ENCODE data around the gene AFAP1.

The AFAP1 gene

DNA sequence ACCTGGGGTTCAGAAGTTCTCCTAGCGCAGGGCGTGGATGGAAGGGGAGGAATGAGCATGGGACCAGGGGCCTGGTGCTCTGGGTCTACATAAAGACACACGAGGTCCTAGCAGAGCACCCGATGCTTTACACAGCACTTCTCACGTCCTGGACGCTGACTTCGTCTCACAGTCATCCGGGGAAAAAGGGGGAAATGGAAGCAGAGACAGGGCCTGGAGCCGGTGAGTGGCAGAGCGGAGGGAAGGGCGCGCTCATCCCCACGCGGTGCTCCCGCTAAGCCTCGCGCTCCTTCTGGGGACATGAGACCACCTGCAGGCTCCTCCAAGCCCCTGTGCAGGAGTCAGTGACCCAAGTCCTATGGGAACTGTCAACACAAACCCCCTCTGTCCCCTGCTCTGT lies 157.7 kb downstream of the AFAP1 start:
- Histone ChIP-seq H3K9me3 (ENCODE audit: control insufficient read depth, low read length) (no peaks in the 10 kb centered on the region), H3K4me1 (ENCODE audit: control insufficient read depth, insufficient read depth, low read length) (no peaks in the 10 kb centered on the region), H3K4me3 (ENCODE audit: low read length) (no peak overlapping the region), H3K9ac (ENCODE audit: low read length) (no peak overlapping the region), H3K36me3 (ENCODE audit: control insufficient read depth, insufficient read depth, low read length) (peaks cover 7% of the 10 kb centered on the region), H3K27me3 (ENCODE audit: control insufficient read depth, insufficient read depth, low read length) (no peaks in the 10 kb centered on the region)

DNA sequence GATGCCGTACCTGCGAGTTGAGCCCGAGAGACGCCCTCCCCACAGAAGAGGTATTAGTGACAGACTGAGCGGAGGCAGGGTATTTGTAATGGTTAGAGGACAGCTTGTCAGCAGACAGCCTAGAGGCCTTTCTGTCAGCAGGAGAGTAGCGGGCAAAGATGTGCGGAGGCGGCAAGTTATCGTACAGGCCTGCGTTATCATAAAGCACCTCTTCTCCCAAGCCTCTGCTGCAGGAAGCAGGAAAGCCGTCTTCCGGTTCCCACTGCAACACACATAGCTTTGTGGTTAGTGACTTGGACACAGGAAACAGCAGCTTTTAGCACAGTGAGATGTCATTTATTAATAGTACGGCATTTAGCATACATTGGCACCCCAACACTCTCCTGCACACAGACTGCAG lies 158.3 kb downstream of the AFAP1 start:
- Histone ChIP-seq H3K9ac (ENCODE audit: low read length) (no peak overlapping the region), H3K4me3 (ENCODE audit: low read length) (no peak overlapping the region), H3K9me3 (ENCODE audit: control insufficient read depth, low read length) (no peaks in the 10 kb centered on the region), H3K27me3 (ENCODE audit: control insufficient read depth, insufficient read depth, low read length) (no peaks in the 10 kb centered on the region), H3K4me1 (ENCODE audit: control insufficient read depth, insufficient read depth, low read length) (no peaks in the 10 kb centered on the region), H3K36me3 (ENCODE audit: control insufficient read depth, insufficient read depth, low read length) (peaks cover 10% of the 10 kb centered on the region)

DNA sequence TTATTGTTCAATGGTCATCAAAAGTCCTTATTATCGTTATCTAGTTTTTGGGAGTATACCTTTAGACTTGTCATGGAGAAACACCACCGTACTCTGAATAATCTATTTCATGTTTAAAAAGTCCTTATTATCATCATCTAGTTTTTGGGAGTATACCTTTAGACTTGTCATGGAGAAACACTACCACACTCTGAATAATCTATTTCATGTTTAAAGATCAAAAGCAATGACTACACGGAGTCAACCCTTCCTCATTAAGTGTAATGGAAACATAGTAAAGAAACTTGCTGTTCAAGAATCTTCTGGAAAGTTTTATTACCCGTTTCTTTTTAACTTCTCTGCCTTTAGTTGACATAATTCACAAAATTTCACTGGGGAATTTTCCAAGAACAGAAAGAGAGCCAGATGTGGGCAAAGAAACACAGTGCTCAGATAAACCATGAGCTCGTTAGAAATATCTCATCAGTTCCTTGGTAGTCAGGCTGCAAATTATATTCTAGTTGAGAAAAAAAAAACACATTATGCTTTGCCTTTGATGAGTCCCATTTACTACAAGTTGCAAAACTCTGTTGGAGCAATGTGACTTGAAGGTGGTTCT lies 158.8 kb downstream of the AFAP1 start:
- no peak overlapping the region for H3K4me3 ChIP-seq (ENCODE audit: low read length)
- H3K27me3 ChIP-seq (ENCODE audit: control insufficient read depth, insufficient read depth, low read length) = no peaks in the 10 kb centered on the region
- no peaks in the 10 kb centered on the region for H3K4me1 ChIP-seq (ENCODE audit: control insufficient read depth, insufficient read depth, low read length)
- H3K9me3 ChIP-seq (ENCODE audit: control insufficient read depth, low read length) = no peaks in the 10 kb centered on the region
- H3K9ac ChIP-seq (ENCODE audit: low read length) = no peak overlapping the region
- peaks cover 10% of the 10 kb centered on the region for H3K36me3 ChIP-seq (ENCODE audit: control insufficient read depth, insufficient read depth, low read length)

DNA sequence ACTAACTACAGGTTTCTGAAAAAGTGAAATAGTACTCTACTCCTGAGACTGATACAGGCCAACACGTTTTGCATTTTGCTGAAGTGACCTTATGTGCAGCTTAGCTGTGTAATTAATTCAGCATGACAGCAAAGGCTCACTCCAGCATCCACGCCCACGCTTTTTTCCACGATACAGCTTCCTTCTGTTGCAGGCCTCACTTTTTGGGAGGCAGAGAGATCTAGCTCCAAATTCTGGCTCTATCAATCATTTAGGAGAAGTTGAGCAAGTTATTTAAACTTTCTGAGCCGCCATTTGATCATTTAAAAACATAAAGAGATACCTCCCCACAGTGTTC lies 160.3 kb downstream of the AFAP1 start:
- Histone ChIP-seq H3K27me3 (ENCODE audit: control insufficient read depth, insufficient read depth, low read length) (no peaks in the 10 kb centered on the region), H3K36me3 (ENCODE audit: control insufficient read depth, insufficient read depth, low read length) (peaks cover 4% of the 10 kb centered on the region), H3K9ac (ENCODE audit: low read length) (no peak overlapping the region), H3K4me1 (ENCODE audit: control insufficient read depth, insufficient read depth, low read length) (no peaks in the 10 kb centered on the region), H3K9me3 (ENCODE audit: control insufficient read depth, low read length) (no peaks in the 10 kb centered on the region), H3K4me3 (ENCODE audit: low read length) (no peak overlapping the region)

DNA sequence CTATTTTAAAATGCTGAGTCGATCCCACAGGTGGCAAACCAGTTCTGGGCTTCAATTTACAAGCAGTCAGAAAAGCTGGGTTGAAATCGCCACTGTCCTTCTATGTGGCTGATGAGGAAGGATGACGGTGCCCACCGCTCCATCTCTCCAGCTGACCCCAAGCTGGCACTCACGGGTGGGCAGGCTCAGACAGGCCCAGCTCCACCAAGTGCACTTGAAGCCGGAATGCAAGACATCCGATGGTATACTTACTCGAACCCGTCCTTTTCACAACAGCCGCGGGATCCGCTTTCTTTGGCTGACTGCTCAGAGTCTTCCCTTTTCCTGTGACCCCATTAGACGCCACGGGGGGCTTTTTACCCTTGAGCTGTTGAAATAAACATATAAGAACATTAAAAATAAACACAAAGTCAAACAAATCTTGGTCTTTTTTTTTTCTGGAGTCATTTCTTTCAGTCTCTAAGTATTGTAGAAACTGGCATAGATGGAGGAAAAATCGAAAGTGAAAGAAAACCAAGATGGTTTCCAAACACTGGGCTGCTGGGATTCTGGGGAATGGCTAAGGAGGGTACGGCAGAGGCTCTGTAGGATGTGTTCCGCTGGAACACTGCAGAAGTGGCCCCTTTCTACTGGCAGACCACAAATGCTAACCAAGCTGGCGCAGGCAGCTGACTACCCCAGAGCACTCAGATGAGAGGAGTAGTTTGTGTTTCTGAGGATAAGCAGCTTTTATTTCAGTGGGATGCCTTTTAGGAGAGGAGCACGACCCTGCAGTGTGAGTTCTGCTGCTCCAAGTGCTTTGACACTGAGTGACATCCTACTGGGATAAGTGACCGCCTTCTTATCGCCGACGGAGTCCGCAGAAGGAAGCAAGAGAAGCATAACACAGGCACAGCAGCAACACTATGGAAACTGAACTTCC lies 160.9 kb downstream of the AFAP1 start:
- Histone ChIP-seq H3K4me3 (ENCODE audit: low read length) (no peak overlapping the region), H3K4me1 (ENCODE audit: control insufficient read depth, insufficient read depth, low read length) (no peaks in the 10 kb centered on the region), H3K9ac (ENCODE audit: low read length) (no peak overlapping the region), H3K9me3 (ENCODE audit: control insufficient read depth, low read length) (no peaks in the 10 kb centered on the region), H3K27me3 (ENCODE audit: control insufficient read depth, insufficient read depth, low read length) (no peaks in the 10 kb centered on the region), H3K36me3 (ENCODE audit: control insufficient read depth, insufficient read depth, low read length) (peaks cover 4% of the 10 kb centered on the region)

DNA sequence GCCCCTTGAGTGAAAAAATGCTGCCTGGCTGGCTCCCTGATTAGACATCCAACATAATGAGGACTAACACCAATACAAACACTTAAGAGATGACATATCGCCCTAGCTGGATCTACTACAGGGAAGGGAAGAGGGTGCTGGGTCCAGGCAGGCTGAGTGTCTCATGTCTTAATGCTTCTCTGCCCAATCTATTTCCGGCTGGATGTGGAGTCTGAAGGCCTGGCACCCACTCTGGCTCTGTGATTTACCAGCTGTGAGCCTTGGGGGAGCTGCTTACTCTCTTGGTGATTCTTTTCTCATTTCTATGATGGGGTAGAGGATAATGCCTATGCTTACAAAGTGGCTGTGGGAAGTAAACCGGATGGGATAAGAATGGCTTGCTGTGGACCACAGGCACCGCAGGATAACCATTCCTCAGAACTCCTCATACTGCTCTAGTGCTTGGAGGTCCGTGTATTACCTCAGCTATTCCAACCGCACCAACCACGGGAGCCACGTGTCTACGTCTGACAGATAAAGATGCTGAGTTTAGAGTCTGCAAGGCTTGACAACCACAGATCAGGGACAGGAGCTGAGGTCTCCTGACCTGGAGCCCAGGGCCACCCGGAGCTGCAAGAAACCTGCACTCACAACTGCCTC lies 161.7 kb downstream of the AFAP1 start:
- H3K9me3 ChIP-seq (ENCODE audit: control insufficient read depth, low read length) = no peaks in the 10 kb centered on the region
- H3K27me3 ChIP-seq (ENCODE audit: control insufficient read depth, insufficient read depth, low read length) = no peaks in the 10 kb centered on the region
- H3K4me3 ChIP-seq (ENCODE audit: low read length) = no peak overlapping the region
- no peaks in the 10 kb centered on the region for H3K4me1 ChIP-seq (ENCODE audit: control insufficient read depth, insufficient read depth, low read length)
- H3K9ac ChIP-seq (ENCODE audit: low read length) = no peak overlapping the region
- H3K36me3 ChIP-seq (ENCODE audit: control insufficient read depth, insufficient read depth, low read length) = peaks cover 4% of the 10 kb centered on the region

DNA sequence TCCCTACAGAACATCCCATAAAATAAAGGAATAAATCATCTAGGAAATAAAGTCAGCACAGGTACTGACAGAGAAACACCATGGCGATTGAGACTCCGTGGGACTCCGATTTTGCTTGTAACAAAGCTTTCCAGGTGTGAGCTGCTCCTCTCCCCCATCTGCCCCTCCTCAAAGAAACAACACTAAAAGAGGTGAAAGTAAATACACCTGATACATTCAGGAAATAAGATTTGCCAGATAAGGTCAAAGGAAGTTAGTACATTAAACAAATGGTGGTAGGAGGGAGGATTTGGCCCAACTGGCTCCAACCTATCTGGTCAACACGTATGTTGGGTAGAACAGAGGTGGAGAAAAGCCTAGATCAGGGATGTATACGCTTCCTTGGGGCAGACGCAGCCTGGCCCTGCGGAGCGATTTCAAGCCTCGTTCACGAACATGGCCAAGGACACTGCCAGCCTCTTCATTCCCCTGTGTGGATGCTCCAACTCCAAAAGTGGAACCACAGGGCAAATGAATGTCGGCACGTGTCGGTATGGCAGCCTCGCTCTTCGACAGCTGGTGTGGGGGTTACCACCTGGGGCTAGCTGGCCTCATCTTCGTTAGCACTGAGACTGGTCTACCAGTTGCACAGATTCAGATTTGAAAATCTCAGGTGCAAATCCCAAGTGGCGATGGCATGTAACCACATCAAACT lies 162.5 kb downstream of the AFAP1 start:
- Histone ChIP-seq H3K4me1 (ENCODE audit: control insufficient read depth, insufficient read depth, low read length) (no peaks in the 10 kb centered on the region), H3K9ac (ENCODE audit: low read length) (no peak overlapping the region), H3K36me3 (ENCODE audit: control insufficient read depth, insufficient read depth, low read length) (peaks cover 4% of the 10 kb centered on the region), H3K27me3 (ENCODE audit: control insufficient read depth, insufficient read depth, low read length) (no peaks in the 10 kb centered on the region), H3K9me3 (ENCODE audit: control insufficient read depth, low read length) (no peaks in the 10 kb centered on the region), H3K4me3 (ENCODE audit: low read length) (no peak overlapping the region)

DNA sequence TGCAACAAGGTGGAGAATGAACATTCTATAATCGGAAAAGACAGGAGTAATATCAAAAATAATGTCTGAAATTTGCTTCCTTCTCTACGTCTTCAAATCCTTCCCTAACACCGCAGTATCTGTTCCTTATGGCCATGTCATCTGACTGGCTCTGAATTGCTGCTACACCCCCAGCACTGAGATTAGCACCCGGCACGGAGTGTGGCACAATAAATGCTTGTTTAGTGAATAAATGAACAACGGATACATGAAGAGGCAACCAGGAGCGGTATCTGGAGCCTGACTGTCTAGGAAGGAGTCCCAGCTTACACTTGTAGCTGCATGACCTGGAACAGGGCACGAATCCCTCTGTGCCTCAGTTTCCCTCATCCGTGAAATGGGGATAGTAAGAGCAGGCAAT lies 164.3 kb downstream of the AFAP1 start:
- H3K27me3 ChIP-seq (ENCODE audit: control insufficient read depth, insufficient read depth, low read length) = no peaks in the 10 kb centered on the region
- peaks cover 4% of the 10 kb centered on the region for H3K36me3 ChIP-seq (ENCODE audit: control insufficient read depth, insufficient read depth, low read length)
- no peaks in the 10 kb centered on the region for H3K9me3 ChIP-seq (ENCODE audit: control insufficient read depth, low read length)
- no peak overlapping the region for H3K4me3 ChIP-seq (ENCODE audit: low read length)
- no peaks in the 10 kb centered on the region for H3K4me1 ChIP-seq (ENCODE audit: control insufficient read depth, insufficient read depth, low read length)
- no peak overlapping the region for H3K9ac ChIP-seq (ENCODE audit: low read length)

DNA sequence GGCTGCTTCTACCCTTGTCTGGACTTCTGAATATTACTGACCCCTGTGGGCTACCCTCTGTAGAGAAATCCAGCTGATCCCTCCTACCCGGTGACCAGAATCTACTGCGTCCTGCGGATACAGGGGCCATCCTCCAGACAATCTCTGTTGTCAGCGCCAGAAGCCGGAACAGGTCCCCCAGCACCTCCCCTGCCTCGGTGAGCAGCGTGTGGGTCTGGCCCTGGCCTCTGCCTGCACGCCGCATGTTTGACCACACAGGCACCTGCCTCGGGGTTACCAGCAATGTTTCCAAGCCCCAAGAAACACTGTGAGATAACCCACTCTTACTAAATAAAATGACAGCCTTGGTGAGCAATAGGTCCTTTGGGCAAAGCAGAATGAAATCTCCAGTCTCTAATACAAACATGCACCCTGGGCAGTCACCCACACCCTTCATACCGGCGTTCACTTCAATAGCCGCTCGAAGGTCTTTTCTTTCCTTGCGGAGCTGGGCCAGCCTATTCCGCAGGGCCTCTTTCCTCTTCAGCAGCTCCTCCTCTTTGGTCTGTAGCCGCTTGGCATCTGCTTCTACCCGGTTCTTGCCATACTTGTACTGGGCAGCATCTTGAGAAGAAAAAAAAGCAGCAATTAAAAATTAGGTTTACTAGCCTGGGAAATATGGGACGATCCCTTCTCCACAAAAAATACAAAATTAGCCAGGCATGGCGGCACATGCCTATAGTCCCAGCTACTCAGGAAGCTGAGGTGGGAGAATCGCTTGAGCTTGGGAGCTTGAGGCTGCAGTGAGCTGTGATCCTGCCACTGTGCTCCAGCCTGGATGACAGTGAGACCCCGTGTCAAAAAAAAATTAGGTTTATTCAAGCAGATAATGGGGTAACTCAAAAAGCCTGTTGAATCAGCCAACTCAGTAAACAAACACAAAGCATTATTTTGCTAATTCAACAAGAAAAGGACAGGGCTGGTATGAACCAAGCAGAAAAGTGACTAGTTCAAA lies 165.1 kb downstream of the AFAP1 start:
- H3K9ac ChIP-seq (ENCODE audit: low read length) = no peak overlapping the region

DNA sequence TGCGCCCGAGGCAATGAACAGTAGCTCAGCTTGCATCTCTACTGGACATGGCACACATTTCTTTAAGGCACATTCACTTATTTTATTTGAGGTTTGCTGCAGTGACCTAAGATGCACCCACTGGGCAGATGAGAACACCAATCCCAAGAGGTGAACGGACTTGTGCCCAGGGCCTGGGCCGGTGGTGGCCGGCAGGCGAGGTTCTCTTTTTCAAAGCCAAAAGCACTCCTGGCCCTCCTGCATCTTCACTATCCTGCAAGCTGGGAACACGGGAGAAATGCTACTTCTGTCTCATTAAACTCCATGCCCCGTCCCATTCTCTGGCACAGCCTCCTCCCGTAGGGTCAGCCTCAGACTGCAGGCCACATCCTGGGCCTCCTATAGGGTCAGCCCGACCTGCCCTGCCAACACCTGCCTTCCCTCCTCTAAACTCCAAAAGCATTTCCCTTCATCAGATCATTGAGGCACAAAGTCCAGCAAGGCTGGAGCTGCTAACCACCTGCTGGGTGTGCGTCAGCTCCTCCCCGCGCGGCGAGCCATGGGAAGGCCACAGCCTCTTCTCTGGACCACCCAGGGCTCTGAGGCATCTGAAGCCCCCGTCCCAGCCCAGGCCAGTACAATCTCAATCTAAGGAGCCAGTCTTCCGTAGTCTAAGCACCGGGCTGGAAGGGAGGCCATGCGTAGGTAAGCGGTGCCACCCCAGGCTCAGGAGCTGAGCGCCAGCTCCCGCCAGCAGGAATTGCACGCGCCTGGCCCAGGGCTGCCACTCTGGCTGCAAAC lies 166.1 kb downstream of the AFAP1 start:
- H3K9ac ChIP-seq (ENCODE audit: low read length) = no peak overlapping the region
- H3K4me1 ChIP-seq (ENCODE audit: control insufficient read depth, insufficient read depth, low read length) = no peaks in the 10 kb centered on the region
- no peak overlapping the region for H3K4me3 ChIP-seq (ENCODE audit: low read length)
- H3K36me3 ChIP-seq (ENCODE audit: control insufficient read depth, insufficient read depth, low read length) = peaks cover 4% of the 10 kb centered on the region
- H3K9me3 ChIP-seq (ENCODE audit: control insufficient read depth, low read length) = no peaks in the 10 kb centered on the region
- no peaks in the 10 kb centered on the region for H3K27me3 ChIP-seq (ENCODE audit: control insufficient read depth, insufficient read depth, low read length)

More for the DNA sequence above, 165.1 kb downstream of the AFAP1 start:
- H3K4me1 ChIP-seq (ENCODE audit: control insufficient read depth, insufficient read depth, low read length) = no peaks in the 10 kb centered on the region
- peaks cover 4% of the 10 kb centered on the region for H3K36me3 ChIP-seq (ENCODE audit: control insufficient read depth, insufficient read depth, low read length)
- no peaks in the 10 kb centered on the region for H3K27me3 ChIP-seq (ENCODE audit: control insufficient read depth, insufficient read depth, low read length)
- no peaks in the 10 kb centered on the region for H3K9me3 ChIP-seq (ENCODE audit: control insufficient read depth, low read length)
- no peak overlapping the region for H3K4me3 ChIP-seq (ENCODE audit: low read length)

Data from mucosa of stomach (tissue), 1 donor.